Measurements from ENCODE around the gene ID3. TPM values are rescaled to one million over a fixed set of nuclear protein-coding genes. Genes with fewer than 3 reads are reported as not detected.
A peak's percentile ranks its signal among the peaks of the same experiment; 100 is the strongest.

The ID3 gene
- polyA plus RNA-seq, 3 donors, result 1.1 to 31.1 (median 2.5) TPM

- H4K20me1 ChIP-seq (ENCODE audit: insufficient read depth, low read length), result no peaks in the 10 kb centered on the region
- DNase-seq, result no peak
- TF ChIP-seq CTCF (IDR thresholded peaks at IDR 0.05), result no peak
- H3K4me2 ChIP-seq (replicated peaks; ENCODE audit: extremely low read depth, low read length, poor library complexity, severe bottlenecking), result peak overlapping the region; percentile 100
- peak overlapping the region; percentile 74 to 99 for H3K27ac ChIP-seq (ENCODE audit: low read depth in 1 of 2, low read length in 2 of 2)
- H3K4me3 ChIP-seq (replicated peaks in 1 of 3; ENCODE audit: low read depth in 2 of 3, low read length in 3 of 3), result peak overlapping the region in 1 of 3 experiments; percentile 93
- no peak overlapping the region for H2AFZ ChIP-seq (ENCODE audit: insufficient read depth, low read depth, low read length, poor library complexity, severe bottlenecking)
- H3K27ac Mint-ChIP-seq, result peak overlapping the region; percentile 85 to 99 (median 94)
- peaks cover 88% of the 10 kb centered on the region for H3K79me2 ChIP-seq (ENCODE audit: insufficient read depth, low read length)
- peaks cover 93 to 99% of the 10 kb centered on the region in 2 donors for H3K4me1 ChIP-seq (ENCODE audit: control insufficient read depth in 1 of 2, insufficient read depth in 2 of 2, low read length in 2 of 2)
- peaks cover 90% of the 10 kb centered on the region for H3K4me1 Mint-ChIP-seq
- intact Hi-C loops (cut with micrococcal nuclease), result loop anchor here in 1 of 2 donors (5.0 kb wide), 1 partner anchor 184 kb away; the partner anchor contains the start of gene HNRNPR
- whole genome bisulfite sequencing (ENCODE audit: insufficient coverage), result 93% methylated on average over 6 of the region's 8 CpGs
- no peaks in the 10 kb centered on the region for H3K27me3 ChIP-seq (ENCODE audit: control insufficient read depth in 2 of 2, insufficient read depth in 2 of 2, low read length in 2 of 2)
- no peak overlapping the region for H3K4me3 Mint-ChIP-seq
- peaks cover 4 to 16% of the 10 kb centered on the region in 2 donors for H3K36me3 Mint-ChIP-seq
- H3K27me3 Mint-ChIP-seq (ENCODE audit: low read depth in 3 of 3), result no peaks in the 10 kb centered on the region
- no peaks in the 10 kb centered on the region for H3K9me3 ChIP-seq (replicated peaks in 1 of 2; ENCODE audit: control insufficient read depth in 1 of 2, insufficient read depth in 1 of 2, low read length in 2 of 2)
- peaks cover 0 to 2% (median 0%) of the 10 kb centered on the region in 7 donors for H3K9me3 Mint-ChIP-seq
- peaks cover 0 to 7% of the 10 kb centered on the region in 2 donors for H3K36me3 ChIP-seq (replicated peaks in 1 of 2; ENCODE audit: control insufficient read depth in 1 of 2, insufficient read depth in 2 of 2, low read length in 2 of 2)
- no peak overlapping the region for H3K9ac ChIP-seq (ENCODE audit: insufficient read depth, low read length, poor library complexity, severe bottlenecking)
Measured at GRCh38 chr1:23526329-23527041, 32.8 kb downstream of the ID3 start.

GRCh38 chr1:23525558-23526250 lies 33.6 kb downstream of the ID3 start:
- Histone ChIP-seq H3K27me3 (ENCODE audit: control insufficient read depth in 2 of 2, insufficient read depth in 2 of 2, low read length in 2 of 2) (no peaks in the 10 kb centered on the region), H3K4me2 (replicated peaks; ENCODE audit: extremely low read depth, low read length, poor library complexity, severe bottlenecking) (peak overlapping the region; percentile 63), H3K79me2 (ENCODE audit: insufficient read depth, low read length) (peaks cover 89% of the 10 kb centered on the region), H3K9me3 (replicated peaks in 1 of 2; ENCODE audit: control insufficient read depth in 1 of 2, insufficient read depth in 1 of 2, low read length in 2 of 2) (no peaks in the 10 kb centered on the region), H3K4me3 (replicated peaks in 1 of 3; ENCODE audit: low read depth in 2 of 3, low read length in 3 of 3) (peak overlapping the region in 1 of 3 experiments; percentile 53), H3K9ac (ENCODE audit: insufficient read depth, low read length, poor library complexity, severe bottlenecking) (peak overlapping the region; percentile 18), H3K4me1 (ENCODE audit: control insufficient read depth in 1 of 2, insufficient read depth in 2 of 2, low read length in 2 of 2) (peaks cover 91 to 92% of the 10 kb centered on the region in 2 donors), H3K36me3 (replicated peaks in 1 of 2; ENCODE audit: control insufficient read depth in 1 of 2, insufficient read depth in 2 of 2, low read length in 2 of 2) (peaks cover 6 to 14% of the 10 kb centered on the region in 2 donors), H3K27ac (ENCODE audit: low read depth in 1 of 2, low read length in 2 of 2) (peak overlapping the region; percentile 74 to 99), H2AFZ (ENCODE audit: insufficient read depth, low read depth, low read length, poor library complexity, severe bottlenecking) (no peak overlapping the region), H4K20me1 (ENCODE audit: insufficient read depth, low read length) (no peaks in the 10 kb centered on the region)
- Mint-ChIP-seq H3K4me3 (peak overlapping the region; percentile 1 to 38), H3K36me3 (peaks cover 7 to 24% of the 10 kb centered on the region in 2 donors), H3K27ac (peak overlapping the region; percentile 85 to 99 (median 94)), H3K4me1 (peaks cover 90% of the 10 kb centered on the region), H3K27me3 (ENCODE audit: low read depth in 3 of 3) (no peaks in the 10 kb centered on the region), H3K9me3 (peaks cover 0 to 2% (median 0%) of the 10 kb centered on the region in 7 donors)
- intact Hi-C loops (cut with micrococcal nuclease), result loop anchor here in 1 of 2 donors (5.0 kb wide), 1 partner anchor 183 kb away; the partner anchor contains the start of gene HNRNPR
- no peak for DNase-seq
- WGBS (ENCODE audit: insufficient coverage), result 32% methylated on average over 3 of the region's 5 CpGs
- no peak for TF ChIP-seq CTCF (IDR thresholded peaks at IDR 0.05)

Measured in CD14-positive monocyte (primary cell).